HG03520 (cell line): ENCODE measurements around the gene MTOR.
"Not testable (repeated sequence)": the region's sequence is repeated elsewhere in the genome, so short reads cannot be mapped to it uniquely, and the experiment has no call there.

ENCODE experiments used
- ATAC-seq: cut with Tn5 transposase; IDR thresholded peaks from one replicate; pipeline ENCODE4 v1.9.1; 2021; ENCODE audit warnings: mild to moderate bottlenecking, moderate library complexity; ENCODE audit not compliant: unreplicated experiment

Gene MTOR

DNA sequence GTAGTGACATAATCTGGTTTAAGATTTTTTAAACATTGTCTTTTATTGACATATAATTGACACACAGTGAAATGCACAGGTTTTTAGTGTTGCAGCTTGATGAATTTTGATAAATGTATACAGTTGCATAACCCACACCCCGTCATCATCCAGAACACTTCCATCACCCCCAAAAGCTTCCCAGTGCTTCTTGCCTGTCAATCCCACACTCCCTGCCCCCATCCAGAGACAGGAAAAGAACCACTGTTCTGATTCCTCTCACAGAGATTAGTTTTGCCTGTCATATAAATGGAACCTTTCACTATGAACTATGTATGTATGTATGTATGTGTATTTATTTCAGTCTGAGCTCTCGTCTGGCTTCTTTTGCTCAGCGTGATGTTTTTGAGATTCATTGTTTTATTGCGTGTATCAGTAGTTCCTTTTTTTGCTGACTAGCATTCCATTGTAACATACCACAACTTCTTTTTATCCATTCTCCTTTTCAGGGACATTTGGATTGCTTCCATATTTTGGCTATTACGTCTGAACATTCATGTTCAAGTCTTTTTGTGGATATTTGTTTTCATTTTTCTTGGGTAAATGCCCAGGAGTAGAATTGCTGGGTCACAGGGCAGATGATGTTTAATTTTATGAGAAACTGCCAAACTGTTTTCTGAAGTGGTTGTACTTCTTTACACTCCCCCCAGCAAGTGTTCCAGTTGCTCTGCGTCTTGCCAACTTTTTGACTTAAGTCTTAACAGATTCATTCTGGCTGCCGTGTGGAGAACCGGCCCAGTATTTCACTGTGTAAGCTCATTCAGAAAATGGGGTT is 19.4 kb upstream of the MTOR start:
- no peak for ATAC-seq

DNA sequence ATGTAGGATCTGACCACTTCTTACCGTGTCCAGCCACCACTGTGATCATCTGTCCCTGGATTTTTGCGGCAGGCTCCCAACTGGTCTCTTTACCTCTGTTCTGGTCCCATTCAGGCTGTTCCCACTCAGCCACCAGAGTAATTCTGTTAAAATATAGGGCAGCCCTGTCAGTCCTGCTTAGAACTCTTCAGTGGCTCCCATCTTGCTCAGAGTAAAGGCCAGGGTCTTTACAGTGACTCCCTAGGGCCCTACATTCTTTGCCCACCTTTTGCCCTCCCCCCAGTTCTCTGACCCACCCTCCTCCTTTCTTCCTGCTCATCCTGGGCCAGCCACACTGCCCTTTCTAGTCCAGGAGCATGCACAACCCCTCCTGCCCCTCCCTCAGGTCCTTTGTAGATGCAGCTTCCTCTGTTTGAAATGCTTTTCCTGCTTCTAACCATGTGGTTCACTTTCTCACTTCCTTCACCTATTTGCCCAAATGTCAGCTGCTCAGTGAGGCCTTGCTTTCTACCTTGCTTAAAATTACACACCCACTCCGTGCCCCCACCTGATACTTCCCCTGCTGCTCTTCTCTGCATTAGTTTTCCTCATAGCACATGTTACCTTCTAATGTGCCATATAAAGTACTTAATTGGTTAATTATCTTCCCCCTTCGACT is 18.5 kb upstream of the MTOR start:
- no peak for ATAC-seq

DNA sequence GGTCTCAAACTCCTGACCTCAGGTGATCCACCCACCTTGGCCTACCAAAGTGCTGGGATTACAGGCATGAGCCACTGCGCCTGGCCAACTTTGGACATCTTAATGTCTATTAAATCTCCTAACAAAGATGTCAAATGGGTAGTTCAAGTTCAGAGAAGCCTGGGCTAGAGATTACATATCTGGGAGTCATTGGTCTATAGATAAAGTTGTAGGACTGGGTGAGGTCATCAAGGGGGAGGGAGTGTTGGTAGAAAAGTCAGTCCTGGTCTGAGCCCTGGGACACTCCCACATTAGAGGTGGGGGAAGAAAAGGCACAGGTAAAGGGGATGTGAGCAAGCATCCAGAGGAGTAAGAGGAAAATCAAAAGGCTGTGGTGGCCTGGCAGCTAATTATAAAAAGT is 17.3 kb upstream of the MTOR start:
- ATAC-seq = no peak

DNA sequence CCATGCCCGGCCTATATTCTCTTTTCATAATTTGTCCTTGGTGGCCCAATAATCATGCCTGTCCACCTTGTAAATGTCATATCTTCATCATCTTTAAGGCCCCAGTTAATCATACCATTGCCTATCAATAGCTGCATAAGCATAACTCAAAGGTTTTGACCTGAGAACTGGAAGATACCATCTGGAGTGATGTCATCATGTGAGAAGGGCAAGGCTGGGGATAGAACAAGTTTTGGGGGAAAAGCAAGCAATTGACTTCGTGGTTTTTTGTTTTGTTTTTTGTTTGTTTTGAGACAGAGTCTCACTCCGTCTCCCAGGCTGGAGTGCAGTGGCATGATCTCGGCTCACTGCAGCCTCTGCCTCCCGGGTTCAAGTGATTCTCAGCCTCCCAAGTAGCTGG is 16.8 kb upstream of the MTOR start:
- no peak for ATAC-seq

DNA sequence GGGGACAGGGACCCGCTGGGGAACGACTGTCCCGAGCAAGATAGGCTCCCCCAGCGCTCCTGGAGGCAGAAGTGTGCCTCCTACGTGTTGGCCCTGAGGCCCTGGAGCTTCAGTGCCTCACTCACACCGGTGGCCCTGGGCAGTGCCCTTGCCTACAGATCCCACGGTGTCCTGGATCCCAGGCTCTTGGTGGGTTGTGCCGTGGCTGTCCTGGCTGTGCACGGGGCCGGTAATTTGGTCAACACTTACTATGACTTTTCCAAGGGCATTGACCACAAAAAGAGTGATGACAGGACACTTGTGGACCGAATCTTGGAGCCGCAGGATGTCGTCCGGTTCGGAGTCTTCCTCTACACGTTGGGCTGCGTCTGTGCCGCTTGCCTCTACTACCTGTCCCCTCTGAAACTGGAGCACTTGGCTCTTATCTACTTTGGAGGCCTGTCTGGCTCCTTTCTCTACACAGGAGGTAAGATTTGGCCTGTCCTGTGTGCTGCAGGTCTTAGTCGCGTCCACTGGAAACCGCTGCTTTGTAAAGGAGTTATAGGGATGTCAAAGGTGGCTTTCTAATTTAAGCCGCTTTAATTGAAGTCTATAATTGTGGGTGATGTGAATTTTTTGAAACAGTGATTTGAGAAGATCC is 11.4 kb upstream of the MTOR start:
- peak; percentile 33 for ATAC-seq

DNA sequence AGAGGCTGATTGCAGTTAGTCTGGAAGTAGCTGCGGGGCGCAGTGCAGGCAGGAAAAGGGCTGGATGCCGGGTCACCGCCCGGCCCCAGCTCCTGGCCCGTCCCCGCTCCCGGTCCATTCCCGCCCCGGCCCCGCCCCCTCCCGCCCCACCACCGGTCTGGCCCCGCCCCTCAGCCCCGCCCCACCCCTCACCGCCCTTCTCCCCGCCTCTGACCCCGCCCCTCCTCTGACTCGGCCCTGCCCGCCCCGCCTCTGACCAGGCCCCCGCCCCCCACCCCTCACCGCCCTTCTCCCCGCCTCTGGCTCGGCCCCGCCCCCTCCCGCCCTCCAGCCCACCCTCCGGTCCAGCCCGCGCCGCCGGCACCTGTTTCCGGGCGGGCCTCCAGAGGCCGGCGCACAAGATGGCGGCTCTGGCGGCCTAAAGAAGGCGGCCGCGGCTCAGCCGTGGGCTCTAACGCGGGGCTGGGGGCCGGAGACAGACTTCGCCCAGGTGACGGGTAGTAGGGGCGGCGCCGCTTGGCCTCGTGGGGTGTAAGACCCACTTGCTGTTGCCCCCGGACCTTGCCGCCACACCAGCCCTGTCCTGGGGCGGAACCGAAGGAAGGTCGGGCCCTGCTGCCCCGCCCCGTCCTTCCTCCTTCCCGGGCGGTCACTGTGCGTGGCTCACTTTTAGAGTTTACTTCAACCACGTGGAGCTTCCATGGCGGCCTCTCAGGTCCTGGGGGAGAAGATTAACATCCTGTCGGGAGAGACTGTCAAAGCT is 10.7 kb upstream of the MTOR start, which contains the start of gene UBIAD1:
UBIAD1 (plus strand) TSS at position 367 of the 763 bp plus-strand sequence; CDS start at position 701, 334 bp downstream.
- ATAC-seq = peak; percentile 67

DNA sequence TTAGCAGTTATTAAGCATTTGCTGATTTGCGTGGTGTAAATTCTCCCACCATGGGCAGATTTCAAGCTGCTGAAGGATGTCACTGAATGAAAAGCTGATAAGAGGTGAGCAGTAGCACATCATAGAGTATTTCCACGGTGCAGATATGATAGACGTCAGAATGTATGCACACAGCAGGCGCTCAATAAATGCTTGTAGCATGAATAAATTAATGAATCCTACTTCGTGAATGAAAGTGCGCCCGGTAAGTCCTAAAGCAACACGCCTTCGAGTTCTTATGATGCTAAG is 10.1 kb upstream of the MTOR start:
- no peak for ATAC-seq

DNA sequence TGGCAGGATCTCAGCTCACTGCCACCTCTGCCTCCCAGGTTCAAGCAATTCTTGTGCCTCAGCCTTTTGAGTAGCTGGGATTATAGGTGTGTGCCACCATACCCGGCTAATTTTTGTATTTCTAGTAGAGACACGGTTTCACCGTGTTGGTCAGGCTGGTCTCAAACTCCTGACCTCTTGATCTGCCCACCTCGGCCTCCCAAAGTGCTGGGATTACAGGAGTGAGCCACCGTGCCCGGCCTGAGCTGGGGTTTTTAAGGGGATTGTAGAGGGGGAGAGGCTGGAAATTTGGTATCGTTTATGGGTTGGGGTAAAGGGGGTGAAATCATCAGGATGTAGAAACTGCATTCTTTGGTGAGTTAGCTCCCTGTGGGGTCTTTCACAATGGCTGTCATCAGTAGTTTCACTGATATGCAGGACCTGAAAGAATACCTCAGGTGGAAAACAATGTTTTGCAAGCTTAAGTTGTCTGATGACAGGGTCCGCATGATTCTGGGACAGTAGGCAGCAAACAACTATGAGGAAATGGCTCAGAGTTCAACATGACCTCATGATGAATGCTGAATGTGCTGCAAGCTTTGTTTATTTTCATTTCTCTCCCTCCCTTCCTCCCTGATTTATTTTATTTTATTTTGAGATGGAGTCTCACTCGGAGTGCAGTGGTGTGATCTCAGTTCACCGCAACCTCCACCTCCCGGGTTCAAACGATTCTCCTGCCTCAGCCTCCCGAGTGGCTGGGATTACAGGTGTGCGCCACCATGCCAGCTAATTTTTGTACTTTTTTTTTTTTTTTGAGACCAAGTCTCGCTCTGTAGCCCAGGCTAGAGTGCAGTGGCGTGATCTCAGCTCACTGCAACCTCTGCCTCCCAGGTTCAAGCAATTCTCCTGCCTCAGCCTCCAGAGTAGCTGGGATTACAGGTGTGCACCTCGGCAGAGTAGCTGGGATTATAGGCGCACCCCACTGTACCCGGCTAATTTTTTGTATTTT is 5.3 kb upstream of the MTOR start:
- not testable (repeated sequence) for ATAC-seq

DNA sequence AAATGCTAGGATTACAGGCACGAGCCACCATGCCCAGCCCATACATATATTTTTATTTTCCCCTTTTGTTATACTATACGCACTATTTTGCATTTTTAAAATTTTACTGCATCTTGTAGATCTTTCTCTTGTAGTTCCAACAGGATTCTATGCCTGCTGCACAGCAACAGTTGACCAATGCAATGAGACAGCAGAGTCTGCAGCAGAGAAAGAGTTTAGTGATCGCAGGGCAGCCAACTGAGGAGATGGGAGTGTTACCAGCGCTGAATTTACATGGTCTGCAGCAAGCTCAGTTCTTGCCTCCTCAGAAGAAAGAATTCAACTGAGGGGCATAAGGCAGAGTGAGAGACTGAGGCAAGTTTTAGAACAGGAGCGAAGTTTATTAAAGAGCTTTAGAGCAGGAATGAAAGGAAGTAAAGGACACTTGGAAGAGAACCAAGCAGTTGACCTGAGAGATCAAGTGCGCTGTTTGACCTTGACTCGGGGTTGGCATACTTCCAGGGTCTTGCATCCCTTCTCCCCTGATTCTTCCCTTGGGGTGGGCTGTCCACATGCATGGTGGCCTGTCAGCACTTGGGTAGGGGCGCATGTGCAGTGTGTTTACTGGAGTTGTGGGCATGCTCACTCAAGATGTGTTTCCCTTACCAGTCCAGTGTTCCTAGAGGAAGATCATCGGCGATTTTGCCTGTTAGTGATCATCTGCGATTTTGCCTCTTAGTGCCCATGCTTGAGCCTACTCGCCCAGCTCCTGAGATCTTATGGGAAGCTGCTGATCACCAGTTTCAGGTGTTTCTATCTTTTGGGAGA is 4.1 kb upstream of the MTOR start:
- ATAC-seq = no peak

DNA sequence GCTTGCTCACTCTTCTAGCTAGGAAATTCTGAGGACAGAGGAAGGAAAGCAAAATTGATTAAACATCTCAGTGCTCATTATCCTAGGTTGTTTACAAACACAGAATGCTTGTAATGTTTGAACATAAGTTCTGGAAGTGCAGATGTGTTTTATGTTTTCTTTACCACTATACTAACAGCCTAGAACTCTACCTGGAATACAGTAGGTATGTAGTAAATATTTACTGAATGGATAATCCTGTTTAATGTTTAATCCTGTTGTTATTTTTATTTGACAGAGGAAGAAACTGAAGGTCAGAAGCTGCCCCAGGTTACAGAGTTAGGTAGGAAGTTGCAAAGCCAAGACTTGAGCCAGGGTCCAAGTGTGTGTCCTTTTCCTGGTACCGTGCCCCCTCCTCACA is 6.1 kb downstream of the MTOR start:
- ATAC-seq = no peak

DNA sequence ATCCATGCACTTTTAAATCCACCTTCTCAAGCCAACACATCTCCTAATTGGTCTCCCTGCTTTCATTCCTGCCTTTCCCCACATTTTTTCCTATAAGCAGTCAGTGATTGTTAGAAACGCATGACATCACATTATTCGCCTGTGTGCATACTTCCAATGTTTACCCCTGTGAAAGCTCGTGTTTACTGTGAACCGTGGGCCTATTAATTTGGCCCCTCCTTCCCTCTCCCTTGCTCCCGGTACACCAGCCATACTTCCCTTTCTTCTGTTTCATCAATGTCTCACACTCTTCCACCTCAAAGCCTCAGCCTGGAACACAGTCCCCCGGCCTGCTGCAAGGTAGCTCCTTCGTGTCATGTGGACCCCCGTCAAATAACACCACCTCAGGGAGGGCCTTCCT is 9.1 kb downstream of the MTOR start:
- no peak for ATAC-seq

DNA sequence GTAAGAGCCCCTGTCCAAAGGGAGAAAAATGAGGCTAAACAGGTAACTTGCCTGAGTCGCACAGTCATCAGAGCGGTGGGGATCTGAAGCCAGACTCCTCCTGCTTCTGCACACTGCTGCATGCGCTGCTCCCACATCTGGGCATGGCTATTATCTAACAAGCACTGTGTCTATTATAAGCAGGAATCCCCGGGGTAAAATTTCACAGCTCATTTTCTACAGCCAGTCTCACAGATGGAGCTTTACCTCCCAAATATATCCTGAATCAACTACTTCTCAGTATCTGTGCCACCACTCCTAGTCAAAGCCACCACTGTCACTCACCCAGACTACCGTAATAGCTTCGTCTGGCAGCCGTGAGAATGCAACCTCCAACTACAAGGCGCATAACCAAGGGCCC is 9.8 kb downstream of the MTOR start:
- ATAC-seq = no peak

DNA sequence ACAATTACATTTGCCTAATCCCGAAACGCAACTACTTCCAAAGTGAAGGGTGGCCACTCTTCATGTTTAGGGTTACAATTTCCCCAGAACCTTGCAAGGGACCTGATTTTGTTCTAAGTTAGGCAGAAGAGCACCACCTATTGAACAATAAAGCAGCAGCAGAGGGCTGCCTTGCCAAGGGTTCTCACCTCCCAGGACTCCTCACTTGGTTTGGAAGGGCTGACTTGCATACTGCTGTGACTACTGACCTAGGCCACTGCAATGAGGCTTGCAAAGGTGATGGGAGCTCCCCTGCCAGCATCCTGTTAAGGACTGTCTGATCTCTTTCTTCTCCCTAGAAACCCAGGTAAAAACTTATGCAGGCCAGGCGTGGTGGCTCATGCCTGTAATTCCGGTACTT is 14.2 kb downstream of the MTOR start:
- ATAC-seq = no peak

DNA sequence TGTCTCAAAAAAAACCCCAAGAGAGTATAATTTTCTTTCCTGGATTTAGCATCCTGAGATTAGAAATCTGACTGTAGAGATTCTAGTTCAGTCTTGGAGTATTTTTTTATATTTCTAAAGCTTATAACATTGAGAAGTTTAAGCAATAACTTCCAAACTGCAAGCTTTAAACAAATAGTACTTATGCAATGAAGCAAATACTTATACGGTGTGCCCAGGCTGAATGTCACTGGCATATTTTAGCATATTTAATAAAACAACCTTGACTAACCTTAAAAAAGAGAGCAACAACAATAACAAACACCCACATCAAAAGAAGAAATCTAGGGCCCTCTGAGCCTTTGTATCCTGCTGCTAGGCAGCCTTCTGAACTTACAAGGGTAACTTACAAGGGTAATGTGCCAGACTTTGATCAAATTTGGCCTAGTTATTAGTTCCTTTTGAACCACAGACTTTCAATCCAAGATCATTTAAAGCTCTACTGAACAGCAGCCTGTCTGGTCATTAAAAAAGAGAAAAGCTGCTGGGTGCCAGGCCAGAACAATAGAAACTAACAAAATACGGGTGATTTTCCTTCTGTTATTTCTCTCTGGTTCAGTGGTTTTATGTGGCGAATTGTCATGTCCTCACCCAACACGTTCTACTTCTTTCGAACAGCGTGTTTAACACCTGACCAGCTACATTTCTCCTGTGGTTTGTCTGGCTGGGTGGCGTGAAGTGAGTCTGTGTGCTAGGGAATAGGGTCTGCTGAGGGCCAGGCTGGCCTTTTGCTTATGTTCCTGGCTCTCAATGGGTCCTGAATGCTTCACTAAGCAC is 16.2 kb downstream of the MTOR start:
- ATAC-seq = no peak

DNA sequence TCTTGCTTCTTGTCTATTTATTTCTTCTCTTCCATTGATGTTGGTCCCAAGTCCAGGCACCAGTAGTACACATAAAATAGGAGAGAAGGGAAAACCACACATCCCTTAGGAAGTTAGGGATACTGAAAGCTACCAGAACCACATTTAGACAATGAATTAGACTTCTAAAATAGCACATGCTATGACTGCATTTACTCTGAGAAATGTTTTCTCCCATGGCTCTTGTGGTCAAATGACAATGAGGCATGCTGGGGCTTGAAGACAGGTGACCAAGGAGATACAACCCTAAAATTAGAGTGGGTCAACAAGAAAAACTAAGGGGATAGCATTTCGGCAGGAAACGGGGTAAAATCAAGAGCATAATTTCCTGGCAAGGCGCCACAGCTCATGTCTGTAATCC is 17.1 kb downstream of the MTOR start:
- ATAC-seq = no peak

DNA sequence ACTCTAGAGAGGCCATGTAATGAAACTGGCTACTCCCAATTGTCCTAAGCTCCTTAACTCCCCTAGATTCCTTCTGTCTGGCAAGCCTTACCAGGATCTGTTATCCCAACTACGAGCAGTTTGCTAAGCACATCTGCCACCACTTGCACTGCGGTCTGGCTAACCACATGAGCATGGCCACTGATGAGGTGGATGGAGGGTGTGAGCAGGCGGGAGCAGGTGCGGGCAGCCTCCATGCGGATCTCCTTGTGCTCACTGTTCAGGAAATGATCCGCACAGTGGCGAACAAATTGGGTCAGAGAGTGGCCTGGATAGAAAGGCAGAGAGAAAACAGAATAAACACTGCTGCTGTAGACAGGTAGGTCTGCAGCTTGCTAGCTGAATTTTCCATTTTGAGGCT is 24.0 kb downstream of the MTOR start:
- no peak for ATAC-seq

DNA sequence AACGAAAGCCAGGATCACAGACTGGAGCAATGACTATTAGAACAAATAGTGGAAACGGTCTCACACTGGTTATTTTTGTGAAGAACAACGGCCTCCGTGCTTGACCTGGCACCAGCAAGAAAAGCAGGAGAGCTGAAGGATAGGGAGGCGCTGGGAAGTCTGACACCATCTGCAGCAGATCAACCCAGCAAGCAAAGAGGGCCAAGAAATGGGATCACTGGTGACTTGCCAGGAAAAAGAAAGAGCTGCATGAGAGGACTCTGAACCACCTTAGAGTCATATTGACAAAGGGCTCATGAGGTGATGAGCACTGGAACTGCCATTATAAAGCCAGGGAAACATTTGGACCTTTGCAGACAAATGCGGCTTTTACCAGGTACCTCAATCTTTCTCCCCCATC is 25.0 kb downstream of the MTOR start:
- ATAC-seq = no peak

DNA sequence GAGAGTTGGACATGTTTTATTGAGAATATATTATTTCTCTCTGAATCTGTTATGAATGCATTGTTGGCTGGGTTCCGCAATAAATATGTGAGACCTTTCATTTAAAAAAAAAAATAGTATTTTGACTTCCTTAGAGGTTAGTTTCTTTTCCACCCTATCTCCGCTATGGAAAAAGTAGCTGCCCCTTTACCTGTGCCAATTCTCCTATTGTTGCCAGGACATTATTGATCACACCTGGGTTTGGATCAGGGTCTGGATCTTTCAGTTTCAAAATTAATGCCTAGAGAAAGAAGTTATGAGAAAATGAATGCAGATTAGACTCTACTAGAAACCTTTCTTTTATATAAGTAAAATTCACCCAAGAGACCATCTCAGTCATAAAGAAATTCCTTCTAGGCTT is 29.1 kb downstream of the MTOR start:
- no peak for ATAC-seq

DNA sequence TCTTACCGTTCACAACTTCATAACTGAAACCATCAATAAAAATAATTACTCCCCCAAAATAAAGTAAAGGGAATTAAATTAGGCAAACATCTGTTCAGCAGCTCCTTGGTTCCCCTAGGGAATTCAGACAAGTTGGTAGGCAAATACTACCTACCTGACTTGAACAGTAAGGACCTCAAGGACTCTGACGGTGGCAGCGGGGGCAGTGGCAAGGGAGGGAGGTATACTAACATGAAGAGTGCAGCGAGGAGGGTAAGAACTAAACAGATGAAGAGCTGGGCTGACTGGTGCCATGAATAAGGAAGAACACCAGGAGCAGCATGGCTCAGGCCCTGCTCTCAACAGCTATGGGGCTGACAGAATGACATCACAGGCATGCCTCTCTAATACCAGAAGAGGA is 33.1 kb downstream of the MTOR start:
- ATAC-seq = no peak
